Fibroblast of lung (primary cell): ENCODE data around the gene ZNHIT2. TPM values are rescaled to one million over a fixed set of nuclear protein-coding genes. Genes with fewer than 3 reads are reported as not detected.

ENCODE experiments used
- DNase-seq, 2 donors: peaks; one replicate each; pipeline versions ENCODE4 v3.0.0 to v3.0.0-alpha.2; 2010; ENCODE audit warnings: low read depth in 2 of 2
- H2AFZ ChIP-seq: 2 replicates; pipeline ENCODE4 v1.5.1; 2012; ENCODE audit warnings: low read length, control low read depth, inconsistent platforms
- H3K27ac ChIP-seq: 2 replicates; pipeline ENCODE4 v1.5.1; 2011; ENCODE audit warnings: low read length, control low read depth; ENCODE audit not compliant: insufficient read depth
- H3K27me3 ChIP-seq: 2 replicates; pipeline ENCODE4 v1.5.1; 2011; ENCODE audit warnings: mild to moderate bottlenecking, low read length; ENCODE audit not compliant: control insufficient read depth, insufficient read depth
- H3K36me3 ChIP-seq: 2 replicates; pipeline ENCODE4 v1.5.1; 2011; ENCODE audit warnings: low read length; ENCODE audit not compliant: control insufficient read depth, insufficient read depth
- H3K4me1 ChIP-seq: 2 replicates; pipeline ENCODE4 v1.5.1; 2011; ENCODE audit warnings: low read length; ENCODE audit not compliant: control insufficient read depth, insufficient read depth; ENCODE audit errors: extremely low read depth
- H3K4me2 ChIP-seq: 2 replicates; pipeline ENCODE4 v1.5.1; 2011; ENCODE audit warnings: low read length, control low read depth; ENCODE audit not compliant: insufficient read depth; ENCODE audit errors: extremely low read depth
- H3K4me3 ChIP-seq, 4 experiments: fragments of 200-600 bp in 1 of 4; sonication (generic) in 1 of 4; replicated peaks in 1 of 4; 2 replicates each; pipeline ENCODE4 v1.5.1; 2011 to 2016; ENCODE audit warnings: low read length in 4 of 4, low read depth in 3 of 4, mild to moderate bottlenecking in 3 of 4, control low read depth in 2 of 4, inconsistent platforms in 1 of 4, mixed read lengths in 1 of 4; ENCODE audit not compliant: insufficient read depth in 1 of 4; ENCODE audit errors: control extremely low read depth in 1 of 4
- H3K79me2 ChIP-seq: 2 replicates; pipeline ENCODE4 v1.5.1; 2012; ENCODE audit warnings: mild to moderate bottlenecking, low read length, inconsistent platforms; ENCODE audit not compliant: control insufficient read depth, insufficient read depth
- H3K9ac ChIP-seq: 2 replicates; pipeline ENCODE4 v1.5.1; 2011; ENCODE audit warnings: mild to moderate bottlenecking, low read length, control low read depth; ENCODE audit not compliant: insufficient read depth
- H3K9me3 ChIP-seq: 2 replicates; pipeline ENCODE4 v1.5.1; 2012; ENCODE audit warnings: low read depth, low read length; ENCODE audit not compliant: control insufficient read depth, insufficient read depth
- H4K20me1 ChIP-seq: 2 replicates; pipeline ENCODE4 v1.5.1; 2011; ENCODE audit warnings: low read length; ENCODE audit not compliant: control insufficient read depth, insufficient read depth; ENCODE audit errors: extremely low read depth
- EZH2 ChIP-seq: IDR thresholded peaks from 2 replicates; pipeline ENCODE4 v1.5.1; 2012; ENCODE audit warnings: low read length, control low read depth, mild to moderate bottlenecking; ENCODE audit errors: missing control alignments
- polyA plus RNA-seq, 2 donors: library from polyadenylated mRNA; depleted of rRNA in 1 of 2; stranded (reverse) in 1 of 2; unstranded in 1 of 2; fragments of >200 nt; gene quantifications; 2 replicates each; pipeline ENCODE4 v1.2.1, GENCODE V29; 2011 to 2012; ENCODE audit warnings: missing spikeins in 1 of 2
- total RNA-seq: library from RNA; depleted of rRNA; stranded (reverse); fragments of >200 nt; gene quantifications from 2 replicates; pipeline ENCODE4 v1.2.1, GENCODE V29; 2014
- TF ChIP-seq, protein P1 (sequence below), 2 donors: IDR thresholded peaks in 1 of 2; conservative IDR thresholded peaks in 1 of 2; 1 replicate in 1 of 2; 2 replicates in 1 of 2; pipeline ENCODE4 v1.5.1; 2011 to 2012; ENCODE audit warnings: low read length in 2 of 2, control low read depth in 1 of 2, inconsistent platforms in 1 of 2, low read depth in 1 of 2, mild to moderate bottlenecking in 1 of 2

ZNHIT2 gene
- total and polyA plus RNA-seq, 2 donors (not counting 1 experiment from before 2014, with no cell fraction given): 1.4 to 13.2 TPM

DNA sequence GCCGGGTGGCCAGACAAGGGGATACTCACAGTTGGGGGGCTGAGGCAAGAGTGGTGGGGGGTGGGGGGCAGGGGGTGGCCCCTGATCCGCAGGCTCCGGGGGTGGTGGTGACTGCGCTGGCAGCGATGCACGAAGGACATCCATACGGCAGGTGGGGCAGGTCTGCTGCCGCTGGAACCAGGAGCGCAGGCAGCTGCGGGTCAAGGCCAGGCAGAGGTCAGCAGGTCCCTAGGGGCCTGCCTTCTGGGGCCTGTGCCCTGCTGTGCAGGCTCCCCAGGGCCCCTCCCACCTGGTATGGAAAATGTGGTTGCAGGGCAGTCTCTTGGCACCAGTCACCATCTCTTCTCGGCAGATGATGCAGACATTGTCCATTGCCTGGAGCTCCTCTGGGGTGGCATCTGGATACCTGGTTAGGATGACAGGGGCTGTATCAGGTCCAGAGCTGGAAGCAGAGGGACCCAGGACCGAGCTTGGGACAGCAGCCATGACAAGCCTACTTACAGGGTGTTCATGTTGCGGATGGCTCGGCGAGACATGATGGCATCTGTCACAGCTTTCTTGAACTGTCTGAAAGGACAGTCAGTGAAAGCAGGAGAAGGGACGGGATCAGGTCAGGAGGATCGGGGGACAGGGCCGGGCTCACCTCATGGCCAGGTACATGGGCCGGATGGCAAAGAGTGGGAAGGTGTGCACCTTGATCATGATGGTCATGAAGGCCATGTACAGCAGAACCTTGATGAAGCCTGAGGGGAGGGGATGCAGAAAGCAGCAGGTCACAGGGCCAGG lies 13.3 kb upstream of the ZNHIT2 start:
- H4K20me1 ChIP-seq: no peaks in the 10 kb centered on the region
- H3K9me3 ChIP-seq: no peaks in the 10 kb centered on the region
- H3K4me2 ChIP-seq: no peak overlapping the region
- H3K79me2 ChIP-seq: peaks cover 25% of the 10 kb centered on the region
- no peaks in the 10 kb centered on the region for H3K27me3 ChIP-seq
- peaks cover 38% of the 10 kb centered on the region for H3K36me3 ChIP-seq
- TF ChIP-seq, protein P1, sequence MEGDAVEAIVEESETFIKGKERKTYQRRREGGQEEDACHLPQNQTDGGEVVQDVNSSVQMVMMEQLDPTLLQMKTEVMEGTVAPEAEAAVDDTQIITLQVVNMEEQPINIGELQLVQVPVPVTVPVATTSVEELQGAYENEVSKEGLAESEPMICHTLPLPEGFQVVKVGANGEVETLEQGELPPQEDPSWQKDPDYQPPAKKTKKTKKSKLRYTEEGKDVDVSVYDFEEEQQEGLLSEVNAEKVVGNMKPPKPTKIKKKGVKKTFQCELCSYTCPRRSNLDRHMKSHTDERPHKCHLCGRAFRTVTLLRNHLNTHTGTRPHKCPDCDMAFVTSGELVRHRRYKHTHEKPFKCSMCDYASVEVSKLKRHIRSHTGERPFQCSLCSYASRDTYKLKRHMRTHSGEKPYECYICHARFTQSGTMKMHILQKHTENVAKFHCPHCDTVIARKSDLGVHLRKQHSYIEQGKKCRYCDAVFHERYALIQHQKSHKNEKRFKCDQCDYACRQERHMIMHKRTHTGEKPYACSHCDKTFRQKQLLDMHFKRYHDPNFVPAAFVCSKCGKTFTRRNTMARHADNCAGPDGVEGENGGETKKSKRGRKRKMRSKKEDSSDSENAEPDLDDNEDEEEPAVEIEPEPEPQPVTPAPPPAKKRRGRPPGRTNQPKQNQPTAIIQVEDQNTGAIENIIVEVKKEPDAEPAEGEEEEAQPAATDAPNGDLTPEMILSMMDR (conservative IDR thresholded peaks at IDR 0.05 in 1 of 2, IDR thresholded peaks at IDR 0.05 in 1 of 2; ENCODE audit: low read depth in 1 of 2, low read length in 2 of 2): no peak
- no peak for TF ChIP-seq EZH2
- H3K4me1 ChIP-seq: peaks cover 10% of the 10 kb centered on the region
- no peak overlapping the region for H3K9ac ChIP-seq
- H2AFZ ChIP-seq: no peak overlapping the region
- no peak overlapping the region for H3K27ac ChIP-seq
- H3K4me3 ChIP-seq: no peak overlapping the region
- DNase-seq: no peak

DNA sequence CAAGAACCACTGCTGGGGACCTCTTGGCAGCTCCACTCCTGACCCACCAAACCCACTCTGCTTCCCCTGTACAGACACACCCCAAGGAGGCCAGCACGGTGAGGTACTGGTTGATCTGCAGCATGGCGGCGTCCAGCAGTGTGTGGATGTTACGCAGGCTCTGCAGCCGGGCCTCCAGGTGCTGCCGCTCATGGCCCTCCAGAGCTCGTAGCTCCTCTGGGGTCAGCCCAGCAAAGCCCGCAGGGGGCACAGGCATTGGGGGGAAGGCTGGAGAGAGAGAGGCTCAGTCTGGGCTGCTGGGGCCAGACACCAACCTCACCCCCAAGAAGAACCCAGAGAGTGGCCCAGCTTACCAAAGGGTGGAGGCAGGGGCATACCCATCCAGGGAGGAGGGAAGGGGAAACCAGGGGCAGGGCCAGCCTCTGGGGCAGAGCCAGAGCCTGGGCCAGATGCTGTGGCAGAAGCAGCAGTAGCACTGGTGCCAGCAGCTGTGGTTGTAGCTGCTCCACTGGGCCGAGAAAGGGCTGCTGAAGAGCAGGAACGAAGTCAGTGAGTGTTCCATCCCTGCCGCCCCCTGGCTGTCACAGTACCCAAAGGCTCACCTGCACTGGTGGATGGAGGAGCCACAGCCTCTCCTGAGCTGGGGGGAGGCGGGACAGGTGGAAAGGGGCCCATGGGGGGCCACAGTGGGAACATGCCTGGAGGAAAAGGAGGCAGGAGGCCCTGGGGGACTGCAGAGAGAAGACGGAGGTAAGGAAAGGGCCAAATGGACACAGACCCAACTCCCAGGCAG lies 12.3 kb upstream of the ZNHIT2 start:
- H3K36me3 ChIP-seq: peaks cover 43% of the 10 kb centered on the region
- no peak for TF ChIP-seq EZH2
- H2AFZ ChIP-seq: no peak overlapping the region
- no peaks in the 10 kb centered on the region for H4K20me1 ChIP-seq
- no peak for DNase-seq
- peaks cover 25% of the 10 kb centered on the region for H3K79me2 ChIP-seq
- no peak overlapping the region for H3K4me2 ChIP-seq
- peaks cover 8% of the 10 kb centered on the region for H3K4me1 ChIP-seq
- H3K27me3 ChIP-seq: no peaks in the 10 kb centered on the region
- no peak overlapping the region for H3K27ac ChIP-seq
- no peak overlapping the region for H3K4me3 ChIP-seq
- H3K9me3 ChIP-seq: no peaks in the 10 kb centered on the region
- H3K9ac ChIP-seq: no peak overlapping the region

DNA sequence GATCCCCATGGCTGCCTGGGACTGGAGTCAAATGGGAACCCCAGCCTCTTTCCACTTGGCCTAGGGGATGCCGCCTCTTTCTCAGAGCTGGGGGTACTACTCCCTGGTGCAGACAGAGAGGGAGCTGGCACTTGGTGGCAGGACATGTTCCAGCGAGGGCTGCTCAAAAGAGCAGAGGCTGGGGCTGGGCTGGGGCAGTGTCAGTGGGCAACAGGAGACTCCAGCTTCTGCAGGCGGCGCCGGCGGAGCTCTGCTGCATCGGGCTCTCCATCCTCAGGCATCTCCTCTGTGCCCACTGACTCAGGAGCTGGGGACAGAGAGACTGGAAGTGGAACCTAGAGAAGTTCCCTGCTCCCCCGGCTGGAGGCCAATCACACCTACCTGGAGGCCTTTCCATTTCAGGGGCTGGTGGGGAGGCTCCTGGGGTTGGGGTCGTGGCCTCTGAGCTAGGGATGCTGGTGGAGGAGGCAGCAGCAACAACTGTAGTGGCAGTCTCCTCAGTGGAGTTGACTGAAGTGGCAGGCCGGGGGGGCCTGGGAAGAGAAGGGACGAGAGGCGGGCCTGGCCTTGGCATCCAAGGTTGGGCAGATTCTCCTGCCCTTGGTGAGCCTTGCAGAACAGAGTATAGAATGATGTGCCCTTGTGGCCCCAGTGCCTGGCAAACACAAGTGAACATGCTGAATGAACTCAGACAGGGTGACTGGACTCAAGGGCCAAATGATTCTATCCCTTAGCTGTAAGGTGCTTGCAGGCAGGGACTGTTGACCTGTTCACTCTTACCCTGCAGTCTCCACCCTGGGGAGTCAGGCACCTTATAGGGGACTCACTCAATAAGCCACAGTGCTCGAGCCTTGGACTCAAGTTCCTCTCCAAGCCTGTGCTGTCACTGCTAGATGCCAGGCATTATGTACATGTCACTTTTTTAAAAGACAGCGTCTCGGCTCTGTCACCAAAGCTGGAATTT lies 11.0 kb upstream of the ZNHIT2 start:
- Histone ChIP-seq H3K36me3 (peaks cover 43% of the 10 kb centered on the region), H3K9ac (no peak overlapping the region), H3K79me2 (peaks cover 20% of the 10 kb centered on the region), H3K27me3 (no peaks in the 10 kb centered on the region), H3K4me2 (no peak overlapping the region), H3K4me1 (peaks cover 8% of the 10 kb centered on the region), H3K9me3 (no peaks in the 10 kb centered on the region), H2AFZ (no peak overlapping the region), H3K27ac (no peak overlapping the region), H4K20me1 (no peaks in the 10 kb centered on the region), H3K4me3 (no peak overlapping the region)
- no peak for DNase-seq
- TF ChIP-seq, protein P1 (conservative IDR thresholded peaks at IDR 0.05 in 1 of 2, IDR thresholded peaks at IDR 0.05 in 1 of 2; ENCODE audit: low read depth in 1 of 2, low read length in 2 of 2): no peak
- no peak for TF ChIP-seq EZH2
